ENCODE measurements around the gene ACACB. TPM values are rescaled to one million over a fixed set of nuclear protein-coding genes. Genes with fewer than 3 reads are reported as not detected.

The ACACB gene
- total and polyA plus RNA-seq, 7 experiments from 2014 or later, result 3.8 to 58.3 (median 30.9) TPM

- Mint-ChIP-seq H3K27me3 (no peaks in the 10 kb centered on the region), H3K27ac (peak overlapping the region in 1 of 9 donors; percentile 19), H3K4me1 (peaks cover 19 to 32% (median 26%) of the 10 kb centered on the region in 7 donors), H3K9me3 (no peaks in the 10 kb centered on the region), H3K4me3 (peak overlapping the region in 1 of 10 donors; percentile 84), H3K36me3 (peaks cover 0 to 33% (median 11%) of the 10 kb centered on the region in 5 donors)
- Histone ChIP-seq H3K4me1 (ENCODE audit: control insufficient read depth in 2 of 2, insufficient read depth in 2 of 2, low read length in 2 of 2) (peaks cover 16% of the 10 kb centered on the region in 2 donors), H3K27me3 (ENCODE audit: control insufficient read depth in 2 of 2, insufficient read depth in 2 of 2, low read length in 2 of 2) (no peaks in the 10 kb centered on the region), H3K4me3 (ENCODE audit: low read length) (no peak overlapping the region), H3K9me3 (ENCODE audit: control insufficient read depth in 2 of 3, low read length in 3 of 3) (no peaks in the 10 kb centered on the region), H3K27ac (ENCODE audit: low read depth, low read length) (no peak overlapping the region), H3K36me3 (ENCODE audit: control insufficient read depth in 2 of 3, insufficient read depth in 3 of 3, low read length in 3 of 3) (peaks cover 0 to 43% (median 0%) of the 10 kb centered on the region in 3 experiments)
- no peak for DNase-seq
- ATAC-seq, result no peak
- ChIA-PET CTCF (interaction anchor here (0.6 kb wide), 1 partner anchor 217 kb away, joined by 4 read pairs; no protein-coding TSS in a partner anchor), POLR2A (interaction anchor here (0.6 to 1.3 kb wide), 2 partner anchors 9 to 53 kb away, joined by 3 to 4 read pairs; no protein-coding TSS in a partner anchor)
- intact Hi-C loops (cut with micrococcal nuclease), result no loop called here
These were observed 15.6 kb upstream of the ACACB start for GRCh38 chr12:109100741-109101140.

- ChIA-PET CTCF (no interaction called here), POLR2A (no interaction called here)
- Histone ChIP-seq H3K9me3 (ENCODE audit: control insufficient read depth in 2 of 3, low read length in 3 of 3) (no peaks in the 10 kb centered on the region), H3K4me3 (ENCODE audit: low read length) (no peak overlapping the region), H3K27me3 (ENCODE audit: control insufficient read depth in 2 of 2, insufficient read depth in 2 of 2, low read length in 2 of 2) (no peaks in the 10 kb centered on the region), H3K4me1 (ENCODE audit: control insufficient read depth in 2 of 2, insufficient read depth in 2 of 2, low read length in 2 of 2) (peaks cover 16% of the 10 kb centered on the region in 2 donors), H3K36me3 (ENCODE audit: control insufficient read depth in 2 of 3, insufficient read depth in 3 of 3, low read length in 3 of 3) (peaks cover 0 to 53% (median 3%) of the 10 kb centered on the region in 3 experiments), H3K27ac (ENCODE audit: low read depth, low read length) (no peak overlapping the region)
- ATAC-seq (no peak), DNase-seq (no peak)
- Mint-ChIP-seq H3K4me3 (no peak overlapping the region), H3K27me3 (no peaks in the 10 kb centered on the region), H3K36me3 (peaks cover 0 to 33% (median 13%) of the 10 kb centered on the region in 5 donors), H3K9me3 (no peaks in the 10 kb centered on the region), H3K4me1 (peaks cover 19 to 32% (median 26%) of the 10 kb centered on the region in 7 donors), H3K27ac (no peak overlapping the region)
- intact Hi-C loops (cut with micrococcal nuclease), result no loop called here
These were observed 13.9 kb upstream of the ACACB start for GRCh38 chr12:109102491-109102890.

GRCh38 chr12:109105176-109105575, 11.2 kb upstream of the ACACB start:
- H3K27me3 Mint-ChIP-seq, result no peaks in the 10 kb centered on the region
- POLR2A ChIA-PET, result interaction anchor here (0.5 kb wide), 1 partner anchor 63 kb away, joined by 3 read pairs; no protein-coding TSS in a partner anchor
- Histone ChIP-seq H3K36me3 (ENCODE audit: control insufficient read depth in 2 of 3, insufficient read depth in 3 of 3, low read length in 3 of 3) (peaks cover 0 to 56% (median 3%) of the 10 kb centered on the region in 3 experiments), H3K9me3 (ENCODE audit: control insufficient read depth in 2 of 3, low read length in 3 of 3) (no peaks in the 10 kb centered on the region), H3K4me3 (ENCODE audit: low read length) (no peak overlapping the region), H3K27me3 (ENCODE audit: control insufficient read depth in 2 of 2, insufficient read depth in 2 of 2, low read length in 2 of 2) (no peaks in the 10 kb centered on the region), H3K4me1 (ENCODE audit: control insufficient read depth in 2 of 2, insufficient read depth in 2 of 2, low read length in 2 of 2) (peaks cover 0 to under 1% of the 10 kb centered on the region in 2 donors), H3K27ac (ENCODE audit: low read depth, low read length) (no peak overlapping the region)
- DNase-seq, result no peak
- no peak overlapping the region for H3K27ac Mint-ChIP-seq
- H3K4me1 Mint-ChIP-seq, result peaks cover 1 to 7% (median 7%) of the 10 kb centered on the region in 7 donors
- no peak for ATAC-seq
- H3K36me3 Mint-ChIP-seq, result peaks cover 0 to 25% (median 21%) of the 10 kb centered on the region in 5 donors
- no peaks in the 10 kb centered on the region for H3K9me3 Mint-ChIP-seq
- no peak overlapping the region for H3K4me3 Mint-ChIP-seq
- intact Hi-C loops (cut with micrococcal nuclease), result no loop called here
- CTCF ChIA-PET, result interaction anchor here (0.6 kb wide), 1 partner anchor 113 kb away, joined by 3 read pairs; no protein-coding TSS in a partner anchor

GRCh38 chr12:109109746-109110350, 6.5 kb upstream of the ACACB start:
- Mint-ChIP-seq H3K27ac (peak overlapping the region in 8 of 9 donors; percentile 39 to 90 (median 76)), H3K4me1 (peaks cover under 1 to 35% (median 27%) of the 10 kb centered on the region in 7 donors), H3K27me3 (no peaks in the 10 kb centered on the region), H3K4me3 (peak overlapping the region in 7 of 10 donors; percentile 61 to 88 (median 85)), H3K9me3 (no peaks in the 10 kb centered on the region), H3K36me3 (peaks cover 0 to 18% (median 13%) of the 10 kb centered on the region in 5 donors)
- Histone ChIP-seq H3K36me3 (ENCODE audit: control insufficient read depth in 2 of 3, insufficient read depth in 3 of 3, low read length in 3 of 3) (peaks cover 0 to 25% (median 3%) of the 10 kb centered on the region in 3 experiments), H3K27me3 (ENCODE audit: control insufficient read depth in 2 of 2, insufficient read depth in 2 of 2, low read length in 2 of 2) (no peaks in the 10 kb centered on the region), H3K27ac (ENCODE audit: low read depth, low read length) (peak overlapping the region; percentile 80), H3K4me3 (ENCODE audit: low read length) (no peak overlapping the region), H3K9me3 (ENCODE audit: control insufficient read depth in 2 of 3, low read length in 3 of 3) (no peaks in the 10 kb centered on the region), H3K4me1 (ENCODE audit: control insufficient read depth in 2 of 2, insufficient read depth in 2 of 2, low read length in 2 of 2) (no peaks in the 10 kb centered on the region)
- ATAC-seq, result no peak
- ChIA-PET POLR2A (interaction anchor here (1.2 kb wide), 2 partner anchors 10 to 11 kb away, joined by 4 to 7 read pairs; no protein-coding TSS in a partner anchor), CTCF (interaction anchor here (0.6 to 0.7 kb wide), 2 partner anchors 18 to 67 kb away, joined by 3 read pairs; no protein-coding TSS in a partner anchor)
- DNase-seq, result no peak
- intact Hi-C loops (cut with micrococcal nuclease), result loop anchor here (2.0 to 5.0 kb wide), 3 partner anchors 42 to 548 kb away; partner anchors contain the start of genes ISCU (in 1 of the 2) and SART3 (in 1 of the 2)

GRCh38 chr12:109110988-109111495, 5.3 kb upstream of the ACACB start:
- peak; percentile 89 for ATAC-seq
- H3K4me1 ChIP-seq (ENCODE audit: control insufficient read depth in 2 of 2, insufficient read depth in 2 of 2, low read length in 2 of 2), result peaks cover 0 to 5% of the 10 kb centered on the region in 2 donors
- H3K4me3 ChIP-seq (ENCODE audit: low read length), result peak overlapping the region; percentile 46
- H3K27me3 Mint-ChIP-seq, result no peaks in the 10 kb centered on the region
- ChIA-PET CTCF (interaction anchor here (0.7 to 1.6 kb wide), 4 partner anchors 9 to 274 kb away, joined by 4 to 8 read pairs (median 6); no protein-coding TSS in a partner anchor), POLR2A (interaction anchor here (0.9 to 1.2 kb wide), 2 partner anchors 13 to 44 kb away, joined by 3 to 7 read pairs; no protein-coding TSS in a partner anchor)
- peak; percentile 24 to 62 (median 48) for DNase-seq
- H3K9me3 ChIP-seq (ENCODE audit: control insufficient read depth in 2 of 3, low read length in 3 of 3), result no peaks in the 10 kb centered on the region
- H3K27ac Mint-ChIP-seq, result peak overlapping the region; percentile 61 to 92 (median 77)
- peak overlapping the region; percentile 79 to 88 (median 84) for H3K4me3 Mint-ChIP-seq
- peaks cover 0 to 14% (median 3%) of the 10 kb centered on the region in 3 experiments for H3K36me3 ChIP-seq (ENCODE audit: control insufficient read depth in 2 of 3, insufficient read depth in 3 of 3, low read length in 3 of 3)
- no peaks in the 10 kb centered on the region for H3K9me3 Mint-ChIP-seq
- peaks cover 0 to 9% (median 5%) of the 10 kb centered on the region in 5 donors for H3K36me3 Mint-ChIP-seq
- peaks cover 5 to 46% (median 39%) of the 10 kb centered on the region in 7 donors for H3K4me1 Mint-ChIP-seq
- peak overlapping the region; percentile 80 for H3K27ac ChIP-seq (ENCODE audit: low read depth, low read length)
- no peaks in the 10 kb centered on the region for H3K27me3 ChIP-seq (ENCODE audit: control insufficient read depth in 2 of 2, insufficient read depth in 2 of 2, low read length in 2 of 2)
- intact Hi-C loops (cut with micrococcal nuclease), result loop anchor here (1.0 to 5.0 kb wide), 6 partner anchors 13 to 549 kb away; partner anchors contain the start of genes ALKBH2 (in 1 of the 2), ISCU (in 1 of the 2) and SART3 (in 1 of the 2)

GRCh38 chr12:109112720-109113465, 3.5 kb upstream of the ACACB start:
- no peak for DNase-seq
- POLR2A ChIA-PET, result interaction anchor here (1.2 kb wide), 1 partner anchor 20 kb away, joined by 8 read pairs; the partner anchor contains the start of gene ALKBH2
- Histone ChIP-seq H3K36me3 (ENCODE audit: control insufficient read depth in 2 of 3, insufficient read depth in 3 of 3, low read length in 3 of 3) (peaks cover 0 to 7% (median 0%) of the 10 kb centered on the region in 3 experiments), H3K4me1 (ENCODE audit: control insufficient read depth in 2 of 2, insufficient read depth in 2 of 2, low read length in 2 of 2) (peaks cover 0 to 7% of the 10 kb centered on the region in 2 donors), H3K27me3 (ENCODE audit: control insufficient read depth in 2 of 2, insufficient read depth in 2 of 2, low read length in 2 of 2) (no peaks in the 10 kb centered on the region), H3K9me3 (ENCODE audit: control insufficient read depth in 2 of 3, low read length in 3 of 3) (no peaks in the 10 kb centered on the region), H3K4me3 (ENCODE audit: low read length) (no peak overlapping the region), H3K27ac (ENCODE audit: low read depth, low read length) (no peak overlapping the region)
- intact Hi-C loops (cut with micrococcal nuclease), result loop anchor here (1.0 to 5.0 kb wide), 4 partner anchors 39 to 551 kb away; partner anchors contain the start of genes ISCU (in 1 of the 2) and SART3 (in 1 of the 2)
- H3K36me3 Mint-ChIP-seq, result peaks cover 0 to 16% (median 3%) of the 10 kb centered on the region in 5 donors
- CTCF ChIA-PET, result interaction anchor here (0.6 to 1.6 kb wide), 7 partner anchors 7 to 281 kb away, joined by 3 to 7 read pairs (median 4); no protein-coding TSS in a partner anchor
- ATAC-seq, result no peak
- H3K27me3 Mint-ChIP-seq, result no peaks in the 10 kb centered on the region
- no peak overlapping the region for H3K27ac Mint-ChIP-seq
- H3K4me3 Mint-ChIP-seq, result peak overlapping the region in 4 of 10 donors; percentile 25 to 49 (median 38)
- H3K9me3 Mint-ChIP-seq, result no peaks in the 10 kb centered on the region
- H3K4me1 Mint-ChIP-seq, result peaks cover 5 to 51% (median 40%) of the 10 kb centered on the region in 7 donors
